Brain microvascular endothelial cell (primary cell): ENCODE results near the gene CACNA1B.

Experiments
- DNase-seq: peaks from one replicate; pipeline ENCODE4 v3.0.0-alpha.2; 2020
- H3K27ac ChIP-seq: fragments of 250-450 bp; sonication (Bioruptor Pico); 2 replicates; pipeline ENCODE4 v1.5.1; 2020; ENCODE audit warnings: mild to moderate bottlenecking, moderate library complexity
- H3K27me3 ChIP-seq: fragments of 250-450 bp; sonication (Bioruptor Pico); replicated peaks from 2 replicates; pipeline ENCODE4 v1.5.1; 2020; ENCODE audit warnings: mild to moderate bottlenecking
- H3K36me3 ChIP-seq: fragments of 250-450 bp; sonication (Bioruptor Pico); replicated peaks from 2 replicates; pipeline ENCODE4 v1.5.1; 2020; ENCODE audit warnings: mild to moderate bottlenecking
- H3K4me3 ChIP-seq: 2 replicates; pipeline ENCODE4 v1.5.1; 2011; ENCODE audit warnings: low read depth, mild to moderate bottlenecking, control low read depth, low read length, moderate library complexity
- CTCF ChIP-seq: IDR thresholded peaks from 2 replicates; pipeline ENCODE4 v1.5.1; 2011; ENCODE audit warnings: low read depth, mild to moderate bottlenecking, moderate library complexity, low read length, control low read depth, inconsistent platforms; ENCODE audit errors: missing control alignments
- in situ Hi-C: cut with HindIII; loops from 2 replicates; pipeline ENCODE4 v1.10.0; 2017; ENCODE audit warnings: low sequenced_read_pairs, low pct_ligation_motif_present

The CACNA1B gene

DNA sequence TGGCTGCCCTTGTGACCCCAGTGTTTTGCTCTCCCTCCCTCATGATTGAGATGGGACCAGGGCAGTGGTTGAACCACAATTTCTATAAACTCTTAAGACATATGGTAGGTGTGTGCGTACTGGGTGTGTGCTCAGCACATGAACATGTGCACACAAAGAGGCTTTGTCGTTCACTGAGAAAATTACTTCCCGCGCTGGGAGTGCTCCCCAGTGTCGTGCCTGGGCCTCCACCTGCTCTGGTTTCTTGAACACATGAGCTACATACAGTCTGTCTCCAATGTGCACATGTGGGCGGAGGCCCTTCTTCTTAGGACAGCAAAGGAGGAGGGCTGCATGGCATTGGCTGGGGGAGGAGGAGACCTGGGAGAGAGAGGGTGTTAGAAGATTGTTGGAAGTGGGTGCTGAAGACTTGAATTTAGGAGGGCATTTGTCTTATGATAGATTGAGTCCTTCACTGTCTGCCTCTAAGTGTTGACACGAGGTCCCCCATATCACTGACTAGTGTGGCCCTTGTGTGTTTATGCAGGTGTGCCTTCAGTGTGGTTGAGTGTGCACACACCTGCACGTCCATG is 170.0 kb downstream of the CACNA1B start:
- H3K36me3 ChIP-seq = no peaks in the 10 kb centered on the region
- in situ Hi-C loops = no loop called here
- DNase-seq = no peak
- H3K4me3 ChIP-seq = no peak overlapping the region
- no peak overlapping the region for H3K27ac ChIP-seq
- TF ChIP-seq CTCF = no peak
- H3K27me3 ChIP-seq = no peaks in the 10 kb centered on the region

DNA sequence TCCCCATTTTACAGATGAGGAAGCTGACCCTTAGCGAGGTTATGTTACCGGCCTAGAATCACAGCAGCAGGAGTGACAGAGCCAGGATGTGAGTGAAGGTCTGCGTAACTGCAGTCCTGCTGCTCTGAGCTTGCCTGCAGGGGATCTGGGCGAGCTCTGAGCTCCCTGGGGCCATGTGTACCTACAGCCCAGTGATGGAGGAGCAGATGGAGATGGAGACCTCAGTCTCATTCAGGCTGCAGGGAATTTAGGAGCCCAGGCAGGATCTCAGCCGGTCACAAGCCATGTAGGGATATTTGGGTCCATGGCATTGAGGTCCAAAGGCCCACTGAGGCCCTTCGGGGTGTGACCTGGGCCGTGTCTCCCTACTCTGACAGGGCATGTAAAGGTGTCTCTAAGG is 170.6 kb downstream of the CACNA1B start:
- no peak for TF ChIP-seq CTCF
- Histone ChIP-seq H3K27me3 (no peaks in the 10 kb centered on the region), H3K4me3 (no peak overlapping the region), H3K36me3 (no peaks in the 10 kb centered on the region), H3K27ac (no peak overlapping the region)
- in situ Hi-C loops = no loop called here
- DNase-seq = no peak

DNA sequence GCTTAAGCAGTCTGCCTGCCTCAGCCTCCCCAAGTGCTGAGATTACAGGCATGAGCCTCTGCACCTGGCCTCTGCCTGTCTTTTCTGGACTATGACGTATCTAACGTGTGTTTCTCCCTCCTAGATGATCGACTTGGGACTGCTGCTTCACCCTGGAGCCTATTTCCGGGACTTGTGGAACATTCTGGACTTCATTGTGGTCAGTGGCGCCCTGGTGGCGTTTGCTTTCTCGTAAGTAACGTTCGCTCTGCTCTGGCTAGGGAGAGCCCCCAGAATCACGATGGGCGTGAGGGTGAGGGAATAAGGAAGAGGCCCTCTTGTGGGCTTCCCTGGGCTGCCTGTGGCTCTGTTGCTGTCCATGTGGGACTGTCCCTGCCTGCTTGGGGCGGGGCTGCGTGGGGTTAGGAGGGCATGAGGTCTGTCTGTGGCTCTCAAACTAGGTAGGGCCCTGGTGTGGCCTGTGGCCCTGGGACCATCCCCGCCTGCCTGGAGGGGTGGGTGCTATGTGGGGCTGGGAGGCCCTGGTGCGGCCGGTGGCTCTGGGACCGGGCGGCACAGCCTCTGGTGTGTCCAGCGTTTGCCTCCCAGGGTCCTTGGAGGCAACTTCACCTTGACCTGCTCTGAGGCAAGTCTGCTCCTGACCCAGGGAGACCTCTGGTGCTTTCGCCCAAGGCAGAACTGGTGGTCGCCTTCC is 171.7 kb downstream of the CACNA1B start:
- TF ChIP-seq CTCF = no peak
- no peak overlapping the region for H3K4me3 ChIP-seq
- H3K36me3 ChIP-seq = no peaks in the 10 kb centered on the region
- no peak overlapping the region for H3K27ac ChIP-seq
- DNase-seq = no peak
- in situ Hi-C loops = no loop called here
- H3K27me3 ChIP-seq = no peaks in the 10 kb centered on the region

GRCh38 chr9:138049779-138050471 is 172.3 kb downstream of the CACNA1B start:
- TF ChIP-seq CTCF = no peak
- Histone ChIP-seq H3K27me3 (no peaks in the 10 kb centered on the region), H3K36me3 (no peaks in the 10 kb centered on the region), H3K4me3 (no peak overlapping the region), H3K27ac (no peak overlapping the region)
- DNase-seq = no peak
- in situ Hi-C loops = no loop called here

GRCh38 chr9:138050472-138051330 is 173.1 kb downstream of the CACNA1B start:
- Histone ChIP-seq H3K36me3 (no peaks in the 10 kb centered on the region), H3K4me3 (no peak overlapping the region), H3K27me3 (no peaks in the 10 kb centered on the region), H3K27ac (no peak overlapping the region)
- DNase-seq = no peak
- TF ChIP-seq CTCF = no peak
- in situ Hi-C loops = no loop called here
